Measurements from ENCODE around the gene ITPR1.

The ITPR1 gene

GRCh38 chr3:4801892-4802291, 308.7 kb downstream of the ITPR1 start:
- H3K9me3 Mint-ChIP-seq: peaks cover 6% of the 10 kb centered on the region
- H3K4me1 Mint-ChIP-seq (ENCODE audit: low read depth): peaks cover 56% of the 10 kb centered on the region
- no peak overlapping the region for H3K4me3 Mint-ChIP-seq
- H3K27ac Mint-ChIP-seq: peak overlapping the region; percentile 23
- peaks cover 83% of the 10 kb centered on the region for H3K36me3 Mint-ChIP-seq (ENCODE audit: low read depth)
- no peaks in the 10 kb centered on the region for H3K27me3 Mint-ChIP-seq (ENCODE audit: low read depth)

- peaks cover 81% of the 10 kb centered on the region for H3K36me3 Mint-ChIP-seq (ENCODE audit: low read depth)
- peaks cover 55% of the 10 kb centered on the region for H3K4me1 Mint-ChIP-seq (ENCODE audit: low read depth)
- no peak overlapping the region for H3K27ac Mint-ChIP-seq
- no peaks in the 10 kb centered on the region for H3K27me3 Mint-ChIP-seq (ENCODE audit: low read depth)
- no peak overlapping the region for H3K4me3 Mint-ChIP-seq
- peaks cover 5% of the 10 kb centered on the region for H3K9me3 Mint-ChIP-seq
Observed at GRCh38 chr3:4802903-4803302, 309.8 kb downstream of the ITPR1 start.

- Mint-ChIP-seq H3K9me3 (peaks cover 3% of the 10 kb centered on the region), H3K27me3 (ENCODE audit: low read depth) (no peaks in the 10 kb centered on the region), H3K4me3 (peak overlapping the region; percentile 19), H3K27ac (peak overlapping the region; percentile 49), H3K4me1 (ENCODE audit: low read depth) (peaks cover 61% of the 10 kb centered on the region), H3K36me3 (ENCODE audit: low read depth) (peaks cover 78% of the 10 kb centered on the region)
Observed at GRCh38 chr3:4804161-4805058, 311.3 kb downstream of the ITPR1 start.

- Mint-ChIP-seq H3K27ac (peak overlapping the region; percentile 49), H3K36me3 (ENCODE audit: low read depth) (peaks cover 77% of the 10 kb centered on the region), H3K9me3 (peaks cover 3% of the 10 kb centered on the region), H3K4me1 (ENCODE audit: low read depth) (peaks cover 63% of the 10 kb centered on the region), H3K27me3 (ENCODE audit: low read depth) (no peaks in the 10 kb centered on the region), H3K4me3 (peak overlapping the region; percentile 47)
Observed at GRCh38 chr3:4805662-4806061, 312.5 kb downstream of the ITPR1 start.

- Mint-ChIP-seq H3K36me3 (ENCODE audit: low read depth) (peaks cover 76% of the 10 kb centered on the region), H3K4me3 (no peak overlapping the region), H3K27ac (peak overlapping the region; percentile 49), H3K4me1 (ENCODE audit: low read depth) (peaks cover 63% of the 10 kb centered on the region), H3K9me3 (peaks cover 3% of the 10 kb centered on the region), H3K27me3 (ENCODE audit: low read depth) (no peaks in the 10 kb centered on the region)
Observed at GRCh38 chr3:4806535-4807108, 313.5 kb downstream of the ITPR1 start.

GRCh38 chr3:4807381-4808280, 314.5 kb downstream of the ITPR1 start:
- Mint-ChIP-seq H3K27ac (no peak overlapping the region), H3K4me3 (no peak overlapping the region), H3K9me3 (peaks cover 3% of the 10 kb centered on the region), H3K4me1 (ENCODE audit: low read depth) (peaks cover 61% of the 10 kb centered on the region), H3K27me3 (ENCODE audit: low read depth) (no peaks in the 10 kb centered on the region), H3K36me3 (ENCODE audit: low read depth) (peaks cover 74% of the 10 kb centered on the region)

GRCh38 chr3:4808637-4809036, 315.5 kb downstream of the ITPR1 start:
- no peaks in the 10 kb centered on the region for H3K27me3 Mint-ChIP-seq (ENCODE audit: low read depth)
- H3K4me1 Mint-ChIP-seq (ENCODE audit: low read depth): peaks cover 57% of the 10 kb centered on the region
- peaks cover 75% of the 10 kb centered on the region for H3K36me3 Mint-ChIP-seq (ENCODE audit: low read depth)
- H3K27ac Mint-ChIP-seq: no peak overlapping the region
- H3K4me3 Mint-ChIP-seq: no peak overlapping the region
- no peaks in the 10 kb centered on the region for H3K9me3 Mint-ChIP-seq

GRCh38 chr3:4809922-4810321, 316.8 kb downstream of the ITPR1 start:
- Mint-ChIP-seq H3K4me1 (ENCODE audit: low read depth) (peaks cover 48% of the 10 kb centered on the region), H3K27me3 (ENCODE audit: low read depth) (no peaks in the 10 kb centered on the region), H3K9me3 (no peaks in the 10 kb centered on the region), H3K36me3 (ENCODE audit: low read depth) (peaks cover 75% of the 10 kb centered on the region), H3K4me3 (no peak overlapping the region), H3K27ac (no peak overlapping the region)

- H3K36me3 Mint-ChIP-seq (ENCODE audit: low read depth): peaks cover 74% of the 10 kb centered on the region
- no peak overlapping the region for H3K27ac Mint-ChIP-seq
- peaks cover 8% of the 10 kb centered on the region for H3K9me3 Mint-ChIP-seq
Observed at GRCh38 chr3:4812591-4812990, 319.4 kb downstream of the ITPR1 start.

GRCh38 chr3:4813909-4814304, 320.8 kb downstream of the ITPR1 start:
- no peaks in the 10 kb centered on the region for H3K27me3 Mint-ChIP-seq (ENCODE audit: low read depth)
- peaks cover 27% of the 10 kb centered on the region for H3K4me1 Mint-ChIP-seq (ENCODE audit: low read depth)
- H3K4me3 Mint-ChIP-seq: no peak overlapping the region
- H3K27ac Mint-ChIP-seq: peak overlapping the region; percentile 88
- H3K9me3 Mint-ChIP-seq: peaks cover 15% of the 10 kb centered on the region
- peaks cover 75% of the 10 kb centered on the region for H3K36me3 Mint-ChIP-seq (ENCODE audit: low read depth)

More at GRCh38 chr3:4812591-4812990, 319.4 kb downstream of the ITPR1 start:
- peaks cover 35% of the 10 kb centered on the region for H3K4me1 Mint-ChIP-seq (ENCODE audit: low read depth)
- H3K27me3 Mint-ChIP-seq (ENCODE audit: low read depth): no peaks in the 10 kb centered on the region
- no peak overlapping the region for H3K4me3 Mint-ChIP-seq

GRCh38 chr3:4814305-4814903, 321.3 kb downstream of the ITPR1 start:
- peaks cover 29% of the 10 kb centered on the region for H3K4me1 Mint-ChIP-seq (ENCODE audit: low read depth)
- peak overlapping the region; percentile 77 for H3K4me3 Mint-ChIP-seq
- H3K36me3 Mint-ChIP-seq (ENCODE audit: low read depth): peaks cover 77% of the 10 kb centered on the region
- peak overlapping the region; percentile 88 for H3K27ac Mint-ChIP-seq
- H3K9me3 Mint-ChIP-seq: peaks cover 15% of the 10 kb centered on the region
- no peaks in the 10 kb centered on the region for H3K27me3 Mint-ChIP-seq (ENCODE audit: low read depth)

- Mint-ChIP-seq H3K27ac (peak overlapping the region; percentile 88), H3K27me3 (ENCODE audit: low read depth) (no peaks in the 10 kb centered on the region), H3K9me3 (peaks cover 15% of the 10 kb centered on the region), H3K36me3 (ENCODE audit: low read depth) (peaks cover 76% of the 10 kb centered on the region), H3K4me3 (peak overlapping the region; percentile 77), H3K4me1 (ENCODE audit: low read depth) (peaks cover 27% of the 10 kb centered on the region)
Observed at GRCh38 chr3:4814904-4815574, 321.9 kb downstream of the ITPR1 start.

GRCh38 chr3:4816306-4816705, 323.2 kb downstream of the ITPR1 start:
- H3K27ac Mint-ChIP-seq: peak overlapping the region; percentile 44
- H3K4me3 Mint-ChIP-seq: peak overlapping the region; percentile 55
- H3K4me1 Mint-ChIP-seq (ENCODE audit: low read depth): peaks cover 28% of the 10 kb centered on the region
- H3K9me3 Mint-ChIP-seq: peaks cover 15% of the 10 kb centered on the region
- peaks cover 77% of the 10 kb centered on the region for H3K36me3 Mint-ChIP-seq (ENCODE audit: low read depth)
- H3K27me3 Mint-ChIP-seq (ENCODE audit: low read depth): no peaks in the 10 kb centered on the region
